B cell (primary cell): ENCODE data around the gene ANKFY1.

Source experiments
- EZH2 ChIP-seq: IDR thresholded peaks from 2 replicates; pipeline ENCODE4 v1.6.1; 2012; ENCODE audit warnings: borderline replicate concordance, low read depth, mild to moderate bottlenecking, moderate library complexity, low read length; ENCODE audit not compliant: insufficient read depth, poor library complexity, severe bottlenecking
- TF ChIP-seq, protein P1 (sequence below): fragments of 200-600 bp; IDR thresholded peaks from one replicate; pipeline ENCODE4 v1.8.0; 2022; ENCODE audit warnings: antibody characterized with exemption, mild to moderate bottlenecking

DNA sequence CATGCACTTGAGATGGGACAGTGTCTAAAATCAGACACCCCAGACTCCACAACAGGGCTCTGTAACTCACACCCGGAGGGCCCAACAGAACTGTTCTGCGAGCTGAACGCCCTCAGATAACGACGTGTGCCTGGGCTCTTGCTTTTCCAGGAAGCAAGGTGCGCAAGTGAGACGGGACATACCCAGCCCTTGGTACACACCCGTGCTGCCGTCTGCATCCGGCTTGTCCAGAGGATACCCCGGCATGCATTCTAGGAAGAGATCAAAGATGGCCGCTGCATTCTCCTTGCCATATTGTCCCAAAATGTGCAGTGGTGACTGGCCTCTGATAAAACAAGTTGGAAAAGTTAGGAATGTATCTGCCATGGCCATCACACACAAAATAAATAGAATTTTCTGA lies 91.4 kb downstream of the ANKFY1 start:
- TF ChIP-seq, protein P1, sequence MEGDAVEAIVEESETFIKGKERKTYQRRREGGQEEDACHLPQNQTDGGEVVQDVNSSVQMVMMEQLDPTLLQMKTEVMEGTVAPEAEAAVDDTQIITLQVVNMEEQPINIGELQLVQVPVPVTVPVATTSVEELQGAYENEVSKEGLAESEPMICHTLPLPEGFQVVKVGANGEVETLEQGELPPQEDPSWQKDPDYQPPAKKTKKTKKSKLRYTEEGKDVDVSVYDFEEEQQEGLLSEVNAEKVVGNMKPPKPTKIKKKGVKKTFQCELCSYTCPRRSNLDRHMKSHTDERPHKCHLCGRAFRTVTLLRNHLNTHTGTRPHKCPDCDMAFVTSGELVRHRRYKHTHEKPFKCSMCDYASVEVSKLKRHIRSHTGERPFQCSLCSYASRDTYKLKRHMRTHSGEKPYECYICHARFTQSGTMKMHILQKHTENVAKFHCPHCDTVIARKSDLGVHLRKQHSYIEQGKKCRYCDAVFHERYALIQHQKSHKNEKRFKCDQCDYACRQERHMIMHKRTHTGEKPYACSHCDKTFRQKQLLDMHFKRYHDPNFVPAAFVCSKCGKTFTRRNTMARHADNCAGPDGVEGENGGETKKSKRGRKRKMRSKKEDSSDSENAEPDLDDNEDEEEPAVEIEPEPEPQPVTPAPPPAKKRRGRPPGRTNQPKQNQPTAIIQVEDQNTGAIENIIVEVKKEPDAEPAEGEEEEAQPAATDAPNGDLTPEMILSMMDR: no peak
- TF ChIP-seq EZH2: no peak
